Neutrophil (primary cell): ENCODE data around the gene RAD51B.
"Not testable (repeated sequence)": the region's sequence is repeated elsewhere in the genome, so short reads cannot be mapped to it uniquely, and the experiment has no call there.

ENCODE experiments used
- H3K27ac ChIP-seq: fragments of 200-600 bp; sonication (generic); 2 replicates; pipeline ENCODE4 v1.5.1; 2016; ENCODE audit warnings: mild to moderate bottlenecking, moderate library complexity
- H3K27me3 ChIP-seq: fragments of 200-600 bp; sonication (generic); 2 replicates; pipeline ENCODE4 v1.6.0; 2016; ENCODE audit warnings: mild to moderate bottlenecking
- H3K36me3 ChIP-seq: fragments of 200-600 bp; sonication (generic); 2 replicates; pipeline ENCODE4 v1.5.1; 2017
- H3K4me1 ChIP-seq, 2 experiments: fragments of 200-600 bp in 1 of 2; sonication (generic) in 1 of 2; 1 replicate in 1 of 2; 2 replicates in 1 of 2; pipeline versions ENCODE4 v1.5.1 to v1.6.1; 2013 to 2016; ENCODE audit warnings: low read depth in 1 of 2, low read length in 1 of 2, mild to moderate bottlenecking in 1 of 2, moderate library complexity in 1 of 2; ENCODE audit not compliant: control insufficient read depth in 1 of 2, insufficient read depth in 1 of 2
- H3K4me3 ChIP-seq, 2 experiments: fragments of 200-600 bp in 1 of 2; sonication (generic) in 1 of 2; 1 replicate in 1 of 2; 2 replicates in 1 of 2; pipeline ENCODE4 v1.5.1; 2013 to 2016; ENCODE audit warnings: low read depth in 1 of 2, low read length in 1 of 2, mild to moderate bottlenecking in 1 of 2, moderate library complexity in 1 of 2
- H3K9me3 ChIP-seq: fragments of 200-600 bp; sonication (generic); 2 replicates; pipeline ENCODE4 v1.5.1; 2016
- TF ChIP-seq, protein P1 (sequence below): fragments of 200-600 bp; sonication (generic); IDR thresholded peaks from 2 replicates; pipeline ENCODE4 v1.5.1; 2016; ENCODE audit warnings: antibody characterized with exemption

Gene RAD51B

DNA sequence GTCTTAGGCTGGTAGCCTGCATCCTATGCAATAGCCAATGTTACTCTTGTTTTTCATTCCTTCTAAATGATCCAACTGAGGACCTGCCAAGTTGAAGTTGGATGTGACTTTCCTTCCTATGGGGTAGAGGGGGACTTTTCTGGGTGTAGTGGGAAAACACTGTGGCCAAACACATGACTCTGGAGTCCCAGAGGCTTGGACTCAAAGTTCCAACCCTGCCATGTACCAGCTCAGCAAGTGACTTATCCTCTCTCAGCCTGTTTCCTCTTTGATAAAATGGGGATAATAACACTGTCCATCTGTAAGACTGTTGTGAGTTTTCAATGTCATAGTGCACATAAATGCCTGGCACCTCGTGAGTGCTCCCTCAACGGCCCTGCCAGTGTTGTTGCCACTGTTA is 876.3 kb downstream of the RAD51B start:
- Histone ChIP-seq H3K27ac (no peak overlapping the region), H3K4me3 (no peak overlapping the region), H3K9me3 (no peaks in the 10 kb centered on the region), H3K4me1 (no peaks in the 10 kb centered on the region), H3K36me3 (no peaks in the 10 kb centered on the region), H3K27me3 (peaks cover 13% of the 10 kb centered on the region)
- TF ChIP-seq, protein P1, sequence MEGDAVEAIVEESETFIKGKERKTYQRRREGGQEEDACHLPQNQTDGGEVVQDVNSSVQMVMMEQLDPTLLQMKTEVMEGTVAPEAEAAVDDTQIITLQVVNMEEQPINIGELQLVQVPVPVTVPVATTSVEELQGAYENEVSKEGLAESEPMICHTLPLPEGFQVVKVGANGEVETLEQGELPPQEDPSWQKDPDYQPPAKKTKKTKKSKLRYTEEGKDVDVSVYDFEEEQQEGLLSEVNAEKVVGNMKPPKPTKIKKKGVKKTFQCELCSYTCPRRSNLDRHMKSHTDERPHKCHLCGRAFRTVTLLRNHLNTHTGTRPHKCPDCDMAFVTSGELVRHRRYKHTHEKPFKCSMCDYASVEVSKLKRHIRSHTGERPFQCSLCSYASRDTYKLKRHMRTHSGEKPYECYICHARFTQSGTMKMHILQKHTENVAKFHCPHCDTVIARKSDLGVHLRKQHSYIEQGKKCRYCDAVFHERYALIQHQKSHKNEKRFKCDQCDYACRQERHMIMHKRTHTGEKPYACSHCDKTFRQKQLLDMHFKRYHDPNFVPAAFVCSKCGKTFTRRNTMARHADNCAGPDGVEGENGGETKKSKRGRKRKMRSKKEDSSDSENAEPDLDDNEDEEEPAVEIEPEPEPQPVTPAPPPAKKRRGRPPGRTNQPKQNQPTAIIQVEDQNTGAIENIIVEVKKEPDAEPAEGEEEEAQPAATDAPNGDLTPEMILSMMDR: no peak

DNA sequence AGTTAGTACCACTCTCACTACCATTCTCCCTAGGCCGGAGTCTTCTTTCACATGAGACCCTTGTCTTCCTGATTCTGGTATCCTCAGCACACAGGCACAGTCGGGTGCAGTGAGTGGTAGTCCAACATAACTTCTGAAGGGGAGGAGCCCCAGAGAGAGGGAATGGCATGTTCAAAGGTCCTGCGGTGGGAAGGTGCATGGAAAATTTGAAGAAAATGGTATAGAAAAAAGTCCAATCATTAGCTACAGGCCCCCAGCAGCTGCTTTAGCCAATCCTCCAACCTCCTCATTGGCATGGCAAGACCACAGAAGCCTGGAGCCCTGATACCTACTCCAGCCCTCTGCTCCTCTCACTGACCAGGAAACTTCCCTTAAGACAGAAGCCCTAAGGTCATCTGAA is 876.7 kb downstream of the RAD51B start:
- H3K27ac ChIP-seq: no peak overlapping the region
- H3K27me3 ChIP-seq: peaks cover 13% of the 10 kb centered on the region
- TF ChIP-seq, protein P1: no peak
- no peaks in the 10 kb centered on the region for H3K9me3 ChIP-seq
- no peak overlapping the region for H3K4me3 ChIP-seq
- no peaks in the 10 kb centered on the region for H3K4me1 ChIP-seq
- H3K36me3 ChIP-seq: no peaks in the 10 kb centered on the region

DNA sequence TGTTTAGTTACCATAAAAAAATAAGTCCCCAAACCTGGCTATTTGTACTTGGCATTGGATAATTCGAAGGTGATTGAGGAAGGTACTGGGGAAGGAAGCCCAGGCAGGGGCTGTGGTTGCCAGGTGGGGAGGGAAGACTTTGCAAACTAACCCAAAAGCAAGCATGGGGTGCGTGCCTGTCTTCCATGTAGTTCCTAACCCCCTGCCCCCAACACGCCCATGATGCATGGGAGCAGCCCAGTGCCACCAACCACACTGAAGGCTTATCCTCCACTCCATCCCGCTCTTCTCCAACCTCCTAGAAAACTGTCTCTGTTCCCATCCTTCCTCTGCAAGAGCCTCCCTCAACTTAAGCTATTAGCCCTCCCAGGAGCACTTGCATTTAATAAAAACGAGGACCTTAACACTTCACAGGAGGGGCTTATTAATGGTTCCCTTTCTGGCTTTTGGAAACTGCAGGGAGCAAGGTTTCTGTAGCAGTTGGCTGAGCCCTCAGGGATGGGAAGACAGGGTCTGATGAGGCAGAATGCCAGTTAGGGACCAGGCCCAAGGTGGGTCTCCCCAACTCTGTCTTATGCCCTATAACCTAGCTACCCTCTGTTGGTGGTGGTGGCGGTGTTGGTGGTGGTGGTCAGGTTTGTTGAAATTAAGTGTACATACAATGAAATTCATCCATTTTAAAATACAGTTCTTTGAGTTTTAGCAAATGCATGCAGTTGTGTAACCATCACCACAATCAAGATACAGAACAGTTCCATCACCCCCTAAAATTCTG is 877.3 kb downstream of the RAD51B start:
- no peak overlapping the region for H3K27ac ChIP-seq
- H3K4me3 ChIP-seq: no peak overlapping the region
- no peaks in the 10 kb centered on the region for H3K9me3 ChIP-seq
- peaks cover 7% of the 10 kb centered on the region for H3K27me3 ChIP-seq
- TF ChIP-seq, protein P1: no peak
- no peaks in the 10 kb centered on the region for H3K36me3 ChIP-seq
- H3K4me1 ChIP-seq: no peaks in the 10 kb centered on the region

DNA sequence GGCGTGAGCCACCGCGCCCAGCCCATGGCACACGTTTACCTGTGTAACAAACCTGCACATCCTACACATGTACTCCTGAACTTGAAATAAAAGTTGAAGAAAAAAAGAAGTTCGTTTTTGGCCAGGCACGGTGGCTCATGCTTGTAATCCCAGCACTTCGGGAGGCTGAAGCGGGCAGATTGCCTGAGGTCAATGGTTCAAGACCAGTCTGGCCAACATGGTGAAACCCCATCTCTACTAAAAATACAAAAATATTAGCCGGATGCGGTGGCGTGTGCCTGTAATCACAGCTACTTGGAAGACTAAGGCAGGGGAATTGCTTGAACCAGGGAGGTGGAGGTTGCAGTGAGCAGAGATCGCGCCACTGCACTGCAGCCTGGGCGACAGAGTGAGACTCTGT is 879.2 kb downstream of the RAD51B start:
- not testable (repeated sequence) for H3K4me3 ChIP-seq, H3K27me3 ChIP-seq, H3K27ac ChIP-seq, H3K9me3 ChIP-seq, H3K36me3 ChIP-seq, H3K4me1 ChIP-seq

DNA sequence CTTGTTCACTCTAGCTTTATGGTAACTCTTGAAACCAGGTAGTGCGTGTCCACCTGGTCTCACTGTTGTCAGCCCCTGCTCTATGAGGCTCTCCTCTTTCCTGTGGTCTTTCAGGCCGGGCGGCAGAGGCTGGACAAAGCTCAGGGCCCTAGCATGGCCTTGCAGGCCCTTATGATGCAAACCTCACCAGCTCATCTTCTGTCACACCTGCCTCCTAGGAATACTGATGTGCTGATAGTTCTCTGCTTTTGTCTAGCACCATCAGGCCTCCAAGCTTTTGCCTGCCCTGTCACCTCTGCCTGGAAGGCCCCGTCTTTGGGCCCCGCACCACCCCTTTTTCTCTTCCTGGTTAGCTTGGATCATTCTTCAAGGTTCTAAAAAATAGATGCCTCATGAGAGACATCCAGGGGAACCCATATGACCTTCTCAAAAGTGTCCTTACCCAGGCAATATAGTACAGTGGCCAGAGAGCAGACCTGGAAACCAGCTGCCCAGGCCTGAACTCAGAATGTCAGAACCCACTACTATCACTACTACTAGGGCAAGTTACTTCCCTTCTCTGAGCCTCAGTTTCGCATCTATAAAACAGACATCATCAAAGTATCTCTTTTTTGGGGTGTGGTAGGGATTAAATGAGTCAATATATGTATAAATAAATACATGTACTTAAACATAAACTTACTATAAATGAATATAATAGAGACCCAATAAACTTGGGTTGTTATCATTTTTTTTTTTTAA is 881.6 kb downstream of the RAD51B start:
- Histone ChIP-seq H3K4me3 (no peak overlapping the region), H3K4me1 (peaks cover 0 to 4% of the 10 kb centered on the region in 2 experiments), H3K27ac (no peak overlapping the region), H3K36me3 (no peaks in the 10 kb centered on the region), H3K27me3 (no peaks in the 10 kb centered on the region), H3K9me3 (no peaks in the 10 kb centered on the region)
- TF ChIP-seq, protein P1: no peak

DNA sequence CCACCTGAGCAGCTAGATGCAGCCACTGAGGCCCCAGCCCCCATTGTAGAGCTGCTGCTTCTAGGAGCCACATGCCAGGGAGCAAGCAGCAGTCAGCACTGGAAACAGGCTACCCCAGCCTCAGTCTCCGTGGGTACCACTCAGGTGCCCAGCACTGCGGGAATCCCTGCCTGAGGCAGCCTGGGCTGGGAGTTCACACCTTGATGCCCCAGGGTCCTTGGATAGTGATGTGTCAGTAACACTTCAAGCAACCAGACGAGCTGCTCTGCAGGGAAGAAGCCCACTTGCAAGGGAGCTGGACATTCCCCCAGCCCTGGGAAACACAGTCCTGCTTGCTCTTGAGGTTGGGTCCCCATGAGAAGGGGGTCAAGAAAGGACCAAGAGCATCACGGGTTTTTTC is 882.6 kb downstream of the RAD51B start:
- no peaks in the 10 kb centered on the region for H3K36me3 ChIP-seq
- H3K4me3 ChIP-seq: no peak overlapping the region
- TF ChIP-seq, protein P1: no peak
- no peaks in the 10 kb centered on the region for H3K9me3 ChIP-seq
- no peaks in the 10 kb centered on the region for H3K27me3 ChIP-seq
- no peak overlapping the region for H3K27ac ChIP-seq
- peaks cover 0 to 4% of the 10 kb centered on the region in 2 experiments for H3K4me1 ChIP-seq
